CD14-positive monocyte (primary cell): Measurements from ENCODE around the gene AHNAK. TPM values are rescaled to one million over a fixed set of nuclear protein-coding genes. Genes with fewer than 3 reads are reported as not detected.

Source experiments
- DNase-seq, 3 donors: peaks; one replicate each; pipeline ENCODE4 v3.0.0-alpha.2; 2011 to 2022
- H2AFZ ChIP-seq: 2 replicates; pipeline ENCODE4 v1.6.0; 2012; ENCODE audit warnings: mild to moderate bottlenecking, low read depth, low read length, inconsistent platforms; ENCODE audit not compliant: insufficient read depth, poor library complexity, severe bottlenecking
- H3K27ac ChIP-seq, 2 donors: 1 replicate in 1 of 2; 2 replicates in 1 of 2; pipeline ENCODE4 v1.5.1; 2012 to 2013; ENCODE audit warnings: low read length in 2 of 2, control low read depth in 1 of 2, inconsistent platforms in 1 of 2, low read depth in 1 of 2, mild to moderate bottlenecking in 1 of 2
- H3K27me3 ChIP-seq, 2 donors: one replicate each; pipeline versions ENCODE4 v1.6.0 to v1.6.1; 2011 to 2013; ENCODE audit warnings: low read length in 2 of 2; ENCODE audit not compliant: control insufficient read depth in 2 of 2, insufficient read depth in 2 of 2
- H3K36me3 ChIP-seq, 2 donors: replicated peaks in 1 of 2; 1 replicate in 1 of 2; 2 replicates in 1 of 2; pipeline versions ENCODE4 v1.5.1 to v1.6.1; 2012 to 2013; ENCODE audit warnings: low read length in 2 of 2, control low read depth in 1 of 2, inconsistent platforms in 1 of 2, mild to moderate bottlenecking in 1 of 2; ENCODE audit not compliant: insufficient read depth in 2 of 2, control insufficient read depth in 1 of 2
- H3K4me1 ChIP-seq, 2 donors: 1 replicate in 1 of 2; 2 replicates in 1 of 2; pipeline versions ENCODE4 v1.5.1 to v1.6.1; 2012 to 2013; ENCODE audit warnings: low read length in 2 of 2, control low read depth in 1 of 2, inconsistent platforms in 1 of 2, mild to moderate bottlenecking in 1 of 2, moderate library complexity in 1 of 2; ENCODE audit not compliant: insufficient read depth in 2 of 2, control insufficient read depth in 1 of 2
- H3K4me2 ChIP-seq: replicated peaks from 2 replicates; pipeline ENCODE3; 2012; ENCODE audit warnings: low read length, moderate library complexity, mild to moderate bottlenecking; ENCODE audit not compliant: poor library complexity, severe bottlenecking; ENCODE audit errors: extremely low read depth
- H3K4me3 ChIP-seq, 3 experiments: fragments of 200-600 bp in 1 of 3; sonication (generic) in 1 of 3; replicated peaks in 1 of 3; 1 replicate in 2 of 3; 2 replicates in 1 of 3; pipeline ENCODE4 v1.5.1; 2011 to 2013; ENCODE audit warnings: low read length in 3 of 3, mild to moderate bottlenecking in 3 of 3, control low read depth in 2 of 3, low read depth in 2 of 3, inconsistent platforms in 1 of 3, moderate library complexity in 1 of 3
- H3K79me2 ChIP-seq: 2 replicates; pipeline ENCODE4 v1.6.0; 2012; ENCODE audit warnings: mild to moderate bottlenecking, control low read depth, inconsistent platforms, low read length, moderate library complexity; ENCODE audit not compliant: insufficient read depth
- H3K9ac ChIP-seq: 2 replicates; pipeline ENCODE4 v1.6.0; 2017; ENCODE audit warnings: low read length, mild to moderate bottlenecking; ENCODE audit not compliant: insufficient read depth, poor library complexity, severe bottlenecking
- H3K9me3 ChIP-seq, 2 donors: replicated peaks in 1 of 2; 1 replicate in 1 of 2; 2 replicates in 1 of 2; pipeline versions ENCODE4 v1.5.1 to v1.6.1; 2012 to 2013; ENCODE audit warnings: low read length in 2 of 2, control low read depth in 1 of 2; ENCODE audit not compliant: control insufficient read depth in 1 of 2, insufficient read depth in 1 of 2
- H4K20me1 ChIP-seq: 2 replicates; pipeline ENCODE4 v1.6.0; 2012; ENCODE audit warnings: mild to moderate bottlenecking, low read length, control low read depth, moderate library complexity; ENCODE audit not compliant: insufficient read depth
- H3K27ac Mint-ChIP-seq, 7 donors: one replicate each; pipeline ENCODE4 v1.8.0; 2020; ENCODE audit warnings: mild to moderate bottlenecking in 7 of 7, mixed read lengths in 7 of 7, moderate library complexity in 6 of 7, inconsistent platforms in 2 of 7
- H3K27me3 Mint-ChIP-seq, 3 donors: one replicate each; pipeline ENCODE4 v1.8.0; 2021 to 2022; ENCODE audit warnings: low read depth in 3 of 3, mild to moderate bottlenecking in 3 of 3, mixed read lengths in 3 of 3, moderate library complexity in 3 of 3, inconsistent platforms in 1 of 3
- H3K36me3 Mint-ChIP-seq, 2 donors: one replicate each; pipeline ENCODE4 v1.8.0; 2020; ENCODE audit warnings: mixed read lengths in 2 of 2, inconsistent platforms in 1 of 2, mild to moderate bottlenecking in 1 of 2
- H3K4me1 Mint-ChIP-seq: one replicate; pipeline ENCODE4 v1.8.0; 2020; ENCODE audit warnings: mild to moderate bottlenecking, mixed read lengths
- H3K4me3 Mint-ChIP-seq, 2 donors: one replicate each; pipeline ENCODE4 v1.8.0; 2020; ENCODE audit warnings: mild to moderate bottlenecking in 2 of 2, mixed read lengths in 2 of 2, moderate library complexity in 1 of 2
- H3K9me3 Mint-ChIP-seq, 7 donors: one replicate each; pipeline ENCODE4 v1.8.0; 2020 to 2022; ENCODE audit warnings: mixed read lengths in 7 of 7, mild to moderate bottlenecking in 6 of 7, moderate library complexity in 6 of 7, inconsistent platforms in 2 of 7
- CTCF ChIP-seq: fragments of 200-600 bp; IDR thresholded peaks from one replicate; pipeline ENCODE4 v1.8.0; 2022; ENCODE audit warnings: antibody characterized with exemption, mild to moderate bottlenecking
- WGBS: methylation state at CpG from one replicate; pipeline ENCODE4 v1.1.5; 2013; ENCODE audit warnings: missing lambda C conversion rate; ENCODE audit not compliant: insufficient coverage; 5-methylcytosine and 5-hydroxymethylcytosine counted together
- intact Hi-C, 2 donors: fragments of 100-400 bp; cut with micrococcal nuclease; formaldehyde crosslinking; loops; one replicate each; pipeline versions ENCODE4 v1.15.0 to v1.15.1; 2023
- polyA plus RNA-seq, 3 donors: library from polyadenylated mRNA; depleted of rRNA in 1 of 3; unstranded in 2 of 3; stranded (reverse) in 1 of 3; fragments of 300-500 nt in 2 of 3; fragments of >200 nt in 1 of 3; fragmentation: Illumina TruSeq in 2 of 3; gene quantifications; 1 replicate in 2 of 3; 2 replicates in 1 of 3; pipeline ENCODE4 v1.2.3, GENCODE V29; 2012 to 2021

The AHNAK gene
- polyA plus RNA-seq, 3 donors: 80.0 to 201 (median 103) TPM

- Histone ChIP-seq H3K79me2 (no peaks in the 10 kb centered on the region), H3K4me3 (peak overlapping the region; percentile 23 to 68 (median 29)), H3K9me3 (no peaks in the 10 kb centered on the region), H4K20me1 (no peaks in the 10 kb centered on the region), H3K27ac (peak overlapping the region; percentile 88 to 98), H3K4me2 (peak overlapping the region; percentile 69), H2AFZ (peak overlapping the region; percentile 67), H3K27me3 (no peaks in the 10 kb centered on the region), H3K36me3 (no peaks in the 10 kb centered on the region), H3K4me1 (peaks cover 59 to 67% of the 10 kb centered on the region in 2 donors), H3K9ac (peak overlapping the region; percentile 77)
- intact Hi-C loops: no loop called here
- 1% methylated on average over 20 of the region's 23 CpGs for WGBS
- DNase-seq: peak; percentile 76 to 91 (median 77)
- H3K27ac Mint-ChIP-seq: peak overlapping the region; percentile 96 to 99 (median 98)
- H3K36me3 Mint-ChIP-seq: peaks cover 6 to 19% of the 10 kb centered on the region in 2 donors
- no peak for TF ChIP-seq CTCF
- no peaks in the 10 kb centered on the region for H3K9me3 Mint-ChIP-seq
- H3K4me1 Mint-ChIP-seq: peaks cover 61% of the 10 kb centered on the region
- H3K4me3 Mint-ChIP-seq: peak overlapping the region; percentile 78 to 88
- H3K27me3 Mint-ChIP-seq: peaks cover 0 to 4% (median 2%) of the 10 kb centered on the region in 3 donors
These were observed 102.3 kb downstream of the AHNAK start for GRCh38 chr11:62444236-62444833.

DNA sequence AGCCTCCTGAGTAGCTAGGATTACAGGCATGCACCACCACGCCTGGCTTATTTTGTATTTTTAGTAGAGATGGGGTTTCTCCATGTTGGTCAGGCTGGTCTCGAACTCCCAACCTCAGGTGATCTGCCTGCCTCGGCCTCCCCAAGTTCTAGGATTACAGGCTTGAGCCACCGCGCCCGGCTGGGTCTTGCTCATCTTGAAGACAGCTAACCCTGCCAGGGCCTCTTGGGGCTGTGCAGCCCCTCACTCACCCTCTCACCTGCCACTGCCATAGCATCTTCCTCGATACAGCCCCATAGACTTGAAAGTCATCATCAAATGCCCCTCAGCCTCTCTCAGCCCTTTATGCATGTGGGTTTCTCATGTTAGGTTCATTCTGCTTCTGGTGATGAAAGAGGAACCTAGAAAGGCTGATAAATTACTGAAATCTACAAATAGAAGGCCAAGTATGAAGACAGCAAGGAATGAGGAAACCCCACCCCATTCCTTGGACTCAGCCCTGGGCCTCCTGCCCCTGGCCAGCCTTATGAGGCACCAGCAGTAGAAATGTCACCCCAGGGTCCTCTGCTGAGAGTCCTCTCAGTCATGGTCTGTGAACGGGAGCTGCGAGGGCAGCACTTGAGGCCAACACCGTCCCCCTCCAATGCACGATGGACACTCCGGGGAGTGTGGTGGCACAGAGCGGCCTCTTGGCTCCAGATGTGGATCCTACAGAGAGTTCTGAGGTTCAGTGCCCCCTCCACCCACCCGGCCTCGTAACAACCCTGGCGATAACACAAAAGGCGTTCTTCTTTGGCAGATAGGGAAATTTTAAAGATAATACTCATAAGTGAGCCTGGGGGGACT is 103.0 kb downstream of the AHNAK start:
- peaks cover 0 to 4% (median 2%) of the 10 kb centered on the region in 3 donors for H3K27me3 Mint-ChIP-seq
- H3K4me3 ChIP-seq: peak overlapping the region in 2 of 3 experiments; percentile 29 to 68
- no peaks in the 10 kb centered on the region for H3K27me3 ChIP-seq
- no peak for TF ChIP-seq CTCF
- H3K4me1 Mint-ChIP-seq: peaks cover 58% of the 10 kb centered on the region
- no peaks in the 10 kb centered on the region for H3K79me2 ChIP-seq
- H3K9me3 ChIP-seq: no peaks in the 10 kb centered on the region
- H4K20me1 ChIP-seq: no peaks in the 10 kb centered on the region
- peak overlapping the region; percentile 69 for H3K4me2 ChIP-seq
- H2AFZ ChIP-seq: peak overlapping the region; percentile 67
- peak overlapping the region; percentile 96 to 99 (median 98) for H3K27ac Mint-ChIP-seq
- H3K9ac ChIP-seq: peak overlapping the region; percentile 77
- H3K36me3 Mint-ChIP-seq: peaks cover 6 to 19% of the 10 kb centered on the region in 2 donors
- H3K4me1 ChIP-seq: peaks cover 59 to 69% of the 10 kb centered on the region in 2 donors
- intact Hi-C loops: no loop called here
- H3K9me3 Mint-ChIP-seq: no peaks in the 10 kb centered on the region
- DNase-seq: peak; percentile 63 to 80 (median 69)
- peak overlapping the region; percentile 88 to 98 for H3K27ac ChIP-seq
- WGBS: 60% methylated on average over 6 of the region's 17 CpGs
- no peaks in the 10 kb centered on the region for H3K36me3 ChIP-seq
- H3K4me3 Mint-ChIP-seq: peak overlapping the region; percentile 78 to 88
